Liver (tissue), 9 donors: Measurements from ENCODE around the gene CHN1. TPM values are rescaled to one million over a fixed set of nuclear protein-coding genes. Genes with fewer than 3 reads are reported as not detected.

Experiments used
- DNase-seq: peaks from one replicate; pipeline ENCODE4 v3.0.0-alpha.2; 2017; ENCODE audit warnings: low spot score
- H3K27ac ChIP-seq, 2 donors: one replicate each; pipeline ENCODE4 v1.7.0; 2013; ENCODE audit warnings: inconsistent platforms in 2 of 2, low read length in 2 of 2, control low read depth in 1 of 2, low read depth in 1 of 2, mild to moderate bottlenecking in 1 of 2
- H3K27me3 ChIP-seq, 4 donors: one replicate each; pipeline versions ENCODE4 v1.6.1 to v1.7.0; 2013; ENCODE audit warnings: low read length in 3 of 4, inconsistent platforms in 1 of 4, mild to moderate bottlenecking in 1 of 4, moderate library complexity in 1 of 4; ENCODE audit not compliant: control insufficient read depth in 4 of 4, insufficient read depth in 4 of 4
- H3K36me3 ChIP-seq, 4 donors: one replicate each; pipeline versions ENCODE4 v1.6.1 to v1.7.0; 2013; ENCODE audit warnings: low read length in 3 of 4, mild to moderate bottlenecking in 3 of 4, low read depth in 1 of 4, moderate library complexity in 1 of 4; ENCODE audit not compliant: control insufficient read depth in 4 of 4, insufficient read depth in 3 of 4
- H3K4me1 ChIP-seq, 4 donors: one replicate each; pipeline versions ENCODE4 v1.6.1 to v1.7.0; 2013; ENCODE audit warnings: low read length in 3 of 4, mild to moderate bottlenecking in 3 of 4, moderate library complexity in 1 of 4; ENCODE audit not compliant: control insufficient read depth in 4 of 4, insufficient read depth in 4 of 4
- H3K4me3 ChIP-seq, 3 donors: one replicate each; pipeline versions ENCODE4 v1.6.1 to v1.7.0; 2013; ENCODE audit warnings: low read length in 3 of 3, control low read depth in 1 of 3, low read depth in 1 of 3, mild to moderate bottlenecking in 1 of 3
- H3K9ac ChIP-seq, 2 donors: one replicate each; pipeline ENCODE4 v1.7.0; 2013; ENCODE audit warnings: low read length in 2 of 2, mild to moderate bottlenecking in 2 of 2, moderate library complexity in 2 of 2, control low read depth in 1 of 2, low read depth in 1 of 2
- H3K9me3 ChIP-seq, 4 donors: one replicate each; pipeline versions ENCODE4 v1.6.1 to v1.7.0; 2013; ENCODE audit warnings: low read length in 3 of 4; ENCODE audit not compliant: control insufficient read depth in 4 of 4
- ATF3 ChIP-seq: IDR thresholded peaks from 2 replicates; pipeline ENCODE4 v1.6.1; 2016; ENCODE audit warnings: antibody characterized with exemption
- CTCF ChIP-seq: fragments of 150-350 bp; IDR thresholded peaks from 2 replicates; pipeline ENCODE4 v1.5.1; 2017; ENCODE audit warnings: improper control_type of control experiment, low read depth, low read length; ENCODE audit not compliant: missing input control
- EGR1 ChIP-seq, 2 donors: IDR thresholded peaks; 2 replicates each; pipeline ENCODE4 v1.6.1; 2016 to 2018; ENCODE audit warnings: antibody characterized with exemption in 2 of 2, low read depth in 2 of 2
- FOXA2 ChIP-seq: IDR thresholded peaks from 2 replicates; pipeline ENCODE4 v1.6.1; 2016; ENCODE audit warnings: antibody characterized with exemption
- GABPA ChIP-seq, 2 donors: IDR thresholded peaks in 1 of 2; conservative IDR thresholded peaks in 1 of 2; 2 replicates each; pipeline ENCODE4 v1.6.1; 2016; ENCODE audit warnings: antibody characterized with exemption in 2 of 2, mild to moderate bottlenecking in 1 of 2, moderate library complexity in 1 of 2
- HNF4A ChIP-seq, 2 donors: conservative IDR thresholded peaks; 2 replicates each; pipeline ENCODE4 v1.6.1; 2016; ENCODE audit warnings: antibody characterized with exemption in 2 of 2, mild to moderate bottlenecking in 2 of 2
- HNF4G ChIP-seq: IDR thresholded peaks from 2 replicates; pipeline ENCODE4 v1.6.1; 2016; ENCODE audit warnings: antibody characterized with exemption
- JUND ChIP-seq, 2 donors: IDR thresholded peaks; 2 replicates each; pipeline ENCODE4 v1.6.1; 2016; ENCODE audit warnings: antibody characterized with exemption in 2 of 2
- MAX ChIP-seq: IDR thresholded peaks from 2 replicates; pipeline ENCODE4 v1.6.1; 2016; ENCODE audit warnings: antibody characterized with exemption
- NR2F2 ChIP-seq: IDR thresholded peaks from 2 replicates; pipeline ENCODE4 v1.6.1; 2016; ENCODE audit warnings: antibody characterized with exemption
- RXRA ChIP-seq, 2 donors: IDR thresholded peaks; 2 replicates each; pipeline ENCODE4 v1.6.1; 2017 to 2018; ENCODE audit warnings: antibody characterized with exemption in 2 of 2, mild to moderate bottlenecking in 1 of 2
- SP1 ChIP-seq: IDR thresholded peaks from 2 replicates; pipeline ENCODE4 v1.6.1; 2018; ENCODE audit warnings: antibody characterized with exemption, mild to moderate bottlenecking
- TAF1 ChIP-seq: conservative IDR thresholded peaks from 2 replicates; pipeline ENCODE4 v1.6.1; 2016; ENCODE audit warnings: antibody characterized with exemption, mild to moderate bottlenecking
- YY1 ChIP-seq: IDR thresholded peaks from 2 replicates; pipeline ENCODE4 v1.6.1; 2016; ENCODE audit warnings: antibody characterized with exemption, mild to moderate bottlenecking
- WGBS: extraction: QIAGEN DNeasy Blood & Tissue Kit; methylation state at CpG from one replicate; pipeline ENCODE4 v1.1.7; 2013; 5-methylcytosine and 5-hydroxymethylcytosine counted together
- polyA plus RNA-seq, 2 donors: library from polyadenylated mRNA; stranded (reverse) in 1 of 2; unstranded in 1 of 2; fragments of 200-250 nt in 1 of 2; fragments of >200 nt in 1 of 2; fragmentation: Nextera tagmentation in 1 of 2; extraction: Ambion mirVana in 1 of 2; gene quantifications; one replicate each; pipeline versions ENCODE4 v1.2.1 to v1.2.3, GENCODE V29; 2013 to 2015
- total RNA-seq, 2 donors: library from RNA; depleted of rRNA; stranded (reverse); fragments of >200 nt; gene quantifications; one replicate each; pipeline ENCODE4 v1.2.3, GENCODE V29; 2014
- donor health status: healthy.
- donor health status: healthy.
- donor health status: healthy.
- donor health status: healthy.
- donor health status: healthy.

Gene CHN1
- total and polyA plus RNA-seq, 4 donors, result 0.66 to 1.6 (median 1.1) TPM

- Histone ChIP-seq H3K4me1 (no peaks in the 10 kb centered on the region), H3K36me3 (no peaks in the 10 kb centered on the region), H3K9ac (no peak overlapping the region), H3K27me3 (no peaks in the 10 kb centered on the region), H3K27ac (no peak overlapping the region), H3K9me3 (no peaks in the 10 kb centered on the region), H3K4me3 (no peak overlapping the region)
- DNase-seq, result no peak
- TF ChIP-seq FOXA2 (no peak), MAX (no peak), EGR1 (IDR thresholded peaks at IDR 0.05; ENCODE audit: low read depth in 2 of 2) (no peak), YY1 (no peak), CTCF (no peak), RXRA (IDR thresholded peaks at IDR 0.05) (no peak), SP1 (no peak), HNF4A (conservative IDR thresholded peaks at IDR 0.05) (no peak), ATF3 (no peak), NR2F2 (no peak)
- WGBS, result 90% methylated on average over 1 of the region's 1 CpG
These were observed 53.4 kb downstream of the CHN1 start for GRCh38 chr2:174951745-174952144.

- Histone ChIP-seq H3K4me3 (no peak overlapping the region), H3K9me3 (no peaks in the 10 kb centered on the region), H3K27ac (no peak overlapping the region), H3K9ac (no peak overlapping the region), H3K4me1 (no peaks in the 10 kb centered on the region), H3K36me3 (no peaks in the 10 kb centered on the region), H3K27me3 (no peaks in the 10 kb centered on the region)
- WGBS, result 96% methylated on average over 8 of the region's 8 CpGs
- DNase-seq, result no peak
- TF ChIP-seq GABPA (IDR thresholded peaks at IDR 0.05 in 1 of 2, conservative IDR thresholded peaks at IDR 0.05 in 1 of 2) (no peak), HNF4A (conservative IDR thresholded peaks at IDR 0.05) (no peak), CTCF (no peak), EGR1 (IDR thresholded peaks at IDR 0.05; ENCODE audit: low read depth in 2 of 2) (no peak), TAF1 (no peak), NR2F2 (no peak), JUND (IDR thresholded peaks at IDR 0.05) (no peak), HNF4G (no peak), YY1 (no peak)
These were observed 55.0 kb downstream of the CHN1 start for GRCh38 chr2:174949988-174950687.
